Choroid plexus epithelial cell (primary cell): ENCODE data around the gene RNF130.

Source experiments
- DNase-seq: peaks from one replicate; pipeline ENCODE4 v3.0.0-alpha.2; 2010; ENCODE audit warnings: low read depth
- H3K4me3 ChIP-seq: 2 replicates; pipeline ENCODE4 v1.5.1; 2011; ENCODE audit warnings: low read depth, mild to moderate bottlenecking, control low read depth, low read length, moderate library complexity
- TF ChIP-seq, protein P1 (sequence below): conservative IDR thresholded peaks from 2 replicates; pipeline ENCODE4 v1.5.1; 2011; ENCODE audit warnings: low read depth, mild to moderate bottlenecking, control low read depth, inconsistent platforms, low read length, moderate library complexity

Gene RNF130, protein sequence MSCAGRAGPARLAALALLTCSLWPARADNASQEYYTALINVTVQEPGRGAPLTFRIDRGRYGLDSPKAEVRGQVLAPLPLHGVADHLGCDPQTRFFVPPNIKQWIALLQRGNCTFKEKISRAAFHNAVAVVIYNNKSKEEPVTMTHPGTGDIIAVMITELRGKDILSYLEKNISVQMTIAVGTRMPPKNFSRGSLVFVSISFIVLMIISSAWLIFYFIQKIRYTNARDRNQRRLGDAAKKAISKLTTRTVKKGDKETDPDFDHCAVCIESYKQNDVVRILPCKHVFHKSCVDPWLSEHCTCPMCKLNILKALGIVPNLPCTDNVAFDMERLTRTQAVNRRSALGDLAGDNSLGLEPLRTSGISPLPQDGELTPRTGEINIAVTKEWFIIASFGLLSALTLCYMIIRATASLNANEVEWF

DNA sequence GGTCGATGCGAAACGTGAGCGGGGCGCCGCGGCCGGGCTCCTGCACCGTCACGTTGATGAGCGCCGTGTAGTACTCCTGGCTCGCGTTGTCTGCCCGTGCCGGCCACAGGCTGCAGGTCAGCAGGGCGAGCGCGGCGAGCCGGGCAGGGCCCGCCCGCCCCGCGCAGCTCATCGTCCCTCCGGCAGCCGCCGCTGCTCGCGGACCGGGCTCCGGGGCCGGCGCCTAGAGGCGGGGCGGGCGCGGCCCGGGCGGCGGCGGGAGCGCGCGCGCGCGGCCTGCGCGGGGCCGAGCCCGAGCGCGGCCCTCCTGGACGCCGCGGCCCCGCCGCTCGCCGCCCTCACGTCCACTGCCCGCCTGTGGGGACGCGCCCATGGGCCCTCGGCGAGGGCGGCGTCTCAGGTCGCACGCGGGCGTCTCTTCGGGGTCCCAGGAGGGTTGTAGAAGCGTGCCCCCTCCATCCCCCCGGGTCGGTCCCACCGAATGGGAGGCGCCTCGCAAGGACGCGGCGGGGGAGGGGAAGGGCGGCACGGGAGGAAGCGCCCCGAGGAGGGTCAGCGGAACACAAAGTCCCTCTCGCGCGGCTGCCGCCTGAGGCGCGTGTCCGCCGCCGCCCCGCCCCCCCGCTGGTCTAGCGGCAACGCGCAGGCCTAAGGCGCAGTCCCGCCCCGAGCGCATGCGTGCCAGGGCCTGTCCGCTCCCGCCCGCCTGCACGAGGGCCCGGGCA, at the start of gene RNF130:
TSS of gene RNF130 (minus strand) at position 229 of the 725 bp plus-strand sequence. CDS start at position 172, 57 bp downstream.
- peak; percentile 94 for DNase-seq
- TF ChIP-seq, protein P1, sequence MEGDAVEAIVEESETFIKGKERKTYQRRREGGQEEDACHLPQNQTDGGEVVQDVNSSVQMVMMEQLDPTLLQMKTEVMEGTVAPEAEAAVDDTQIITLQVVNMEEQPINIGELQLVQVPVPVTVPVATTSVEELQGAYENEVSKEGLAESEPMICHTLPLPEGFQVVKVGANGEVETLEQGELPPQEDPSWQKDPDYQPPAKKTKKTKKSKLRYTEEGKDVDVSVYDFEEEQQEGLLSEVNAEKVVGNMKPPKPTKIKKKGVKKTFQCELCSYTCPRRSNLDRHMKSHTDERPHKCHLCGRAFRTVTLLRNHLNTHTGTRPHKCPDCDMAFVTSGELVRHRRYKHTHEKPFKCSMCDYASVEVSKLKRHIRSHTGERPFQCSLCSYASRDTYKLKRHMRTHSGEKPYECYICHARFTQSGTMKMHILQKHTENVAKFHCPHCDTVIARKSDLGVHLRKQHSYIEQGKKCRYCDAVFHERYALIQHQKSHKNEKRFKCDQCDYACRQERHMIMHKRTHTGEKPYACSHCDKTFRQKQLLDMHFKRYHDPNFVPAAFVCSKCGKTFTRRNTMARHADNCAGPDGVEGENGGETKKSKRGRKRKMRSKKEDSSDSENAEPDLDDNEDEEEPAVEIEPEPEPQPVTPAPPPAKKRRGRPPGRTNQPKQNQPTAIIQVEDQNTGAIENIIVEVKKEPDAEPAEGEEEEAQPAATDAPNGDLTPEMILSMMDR: no peak
- peak within 1 kb of the TSS; percentile 87 for H3K4me3 ChIP-seq

DNA sequence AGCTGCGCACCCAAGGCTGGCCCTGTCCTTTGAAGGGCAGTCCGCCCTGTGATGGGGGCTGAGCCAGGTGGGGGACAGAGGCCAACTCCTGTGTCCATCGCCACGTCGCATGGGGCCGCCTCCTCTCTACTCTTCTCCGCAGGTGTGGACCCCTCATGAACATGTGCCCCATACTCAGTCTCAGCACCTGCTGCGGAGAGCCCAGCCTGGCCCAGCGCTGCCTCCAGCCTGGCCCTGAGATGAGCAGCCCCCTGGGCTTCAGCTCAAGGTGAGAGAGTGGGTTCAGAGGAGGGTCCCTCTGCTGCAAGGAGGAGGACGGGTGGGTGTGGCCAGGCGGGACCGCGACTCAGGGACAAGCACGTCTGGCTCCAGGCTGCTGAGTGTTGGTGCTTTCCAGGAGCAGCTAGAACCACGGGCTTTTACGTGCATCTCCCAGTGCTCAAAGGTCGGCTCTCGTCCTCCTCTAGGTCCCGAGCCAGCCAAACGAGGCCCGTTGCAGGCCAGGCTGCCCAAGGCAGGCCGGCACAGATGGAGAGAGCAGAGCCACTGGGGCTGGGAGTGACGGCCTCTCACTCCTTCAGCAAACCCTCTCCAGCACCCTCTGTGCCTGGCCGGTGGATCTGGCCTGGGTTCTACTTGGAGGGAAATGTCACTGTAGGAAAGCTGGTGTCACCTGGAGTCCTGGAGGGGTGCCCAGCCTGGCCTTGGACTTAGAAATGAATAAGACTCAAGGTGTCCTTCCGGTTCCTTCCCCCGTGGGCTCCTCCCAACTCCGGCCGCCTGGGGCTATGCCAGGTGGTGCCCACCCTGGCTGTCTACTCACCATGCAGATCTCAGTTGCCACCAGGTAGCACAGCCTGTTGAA, 48.9 kb upstream of the RNF130 start:
- TF ChIP-seq, protein P1: no peak

GRCh38 chr5:180119903-180120236, 48.3 kb upstream of the RNF130 start:
- DNase-seq: no peak
- TF ChIP-seq, protein P1: no peak
- no peak overlapping the region for H3K4me3 ChIP-seq

More for the DNA sequence above, 48.9 kb upstream of the RNF130 start:
- DNase-seq: no peak
- no peak overlapping the region for H3K4me3 ChIP-seq

DNA sequence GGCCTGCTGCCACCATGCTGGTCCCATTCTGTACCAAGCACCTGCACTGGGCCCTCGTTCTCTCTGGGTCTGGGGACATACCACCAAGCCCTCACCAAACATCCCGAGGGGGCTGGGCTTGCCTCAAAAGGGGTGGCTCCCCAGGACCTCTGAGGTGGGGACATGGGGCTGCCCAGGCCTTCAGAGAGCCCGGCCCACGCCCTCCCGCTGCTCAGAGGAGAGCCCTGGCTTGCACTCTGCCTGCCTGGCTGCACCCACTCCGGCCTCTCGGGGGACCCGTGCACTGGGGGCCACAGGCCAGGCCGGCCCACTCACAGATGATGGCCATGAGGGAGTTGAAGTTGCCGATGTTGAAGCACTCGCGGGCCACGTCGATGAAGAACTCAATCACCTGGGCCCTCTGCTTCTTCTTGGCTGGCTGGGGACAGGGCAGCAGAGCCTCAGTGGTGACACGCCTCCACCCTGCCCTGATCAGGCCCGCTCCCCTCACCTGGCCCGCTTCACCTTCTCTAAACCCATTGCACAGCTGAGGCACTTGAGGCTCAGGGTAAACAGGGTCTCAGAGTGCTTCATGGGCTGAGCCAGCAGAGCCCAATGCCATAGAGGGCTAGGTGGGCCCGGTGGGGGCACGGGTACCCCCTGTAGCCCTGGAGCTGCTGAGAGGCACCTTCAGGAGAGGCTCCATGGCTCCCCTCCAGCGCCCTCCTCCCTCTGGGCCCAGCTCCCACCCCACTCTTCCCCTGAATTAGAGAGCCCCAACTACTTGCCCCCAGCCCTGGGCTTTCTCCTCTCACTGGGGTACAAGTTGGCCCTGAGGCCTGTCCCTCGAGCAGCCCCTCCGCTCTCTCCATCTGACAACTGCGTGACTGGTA, 47.7 kb upstream of the RNF130 start:
- DNase-seq: no peak
- TF ChIP-seq, protein P1: no peak
- no peak overlapping the region for H3K4me3 ChIP-seq

DNA sequence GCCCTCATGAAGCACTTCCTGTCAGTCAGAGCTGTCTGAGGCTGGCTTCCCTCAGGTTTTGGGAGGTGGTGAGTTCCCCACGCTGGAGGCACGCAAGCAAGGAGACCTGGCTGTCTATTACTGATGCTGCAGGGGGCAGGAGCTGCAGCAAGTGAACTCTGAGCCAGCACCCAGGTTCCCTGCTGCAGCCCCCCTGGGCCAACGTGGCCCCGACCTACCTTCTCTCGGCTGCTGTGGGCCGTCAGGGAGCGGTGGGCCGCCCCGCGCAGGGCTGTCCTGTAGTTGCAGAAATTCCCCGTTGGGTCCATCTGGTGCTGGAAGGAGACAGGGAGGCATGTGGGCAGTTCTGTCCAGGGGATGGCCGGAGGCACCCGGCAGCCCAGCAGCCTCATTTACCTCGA, 46.8 kb upstream of the RNF130 start:
- no peak overlapping the region for H3K4me3 ChIP-seq
- TF ChIP-seq, protein P1: no peak
- DNase-seq: no peak

- no peak for DNase-seq
- TF ChIP-seq, protein P1: no peak
- H3K4me3 ChIP-seq: no peak overlapping the region
These were observed 45.6 kb upstream of the RNF130 start for GRCh38 chr5:180117000-180117725.
